ENCODE measurements around the gene DEPDC1.

- TF ChIP-seq CTCF (IDR thresholded peaks at IDR 0.05; ENCODE audit: insufficient read depth, low read length, poor library complexity, severe bottlenecking) (no peak), EZH2phosphoT487 (conservative IDR thresholded peaks at IDR 0.05; ENCODE audit: low read length) (no peak)
Observed at GRCh38 chr1:68456202-68456601, 40.7 kb downstream of the DEPDC1 start.
